ENCODE measurements around the gene RPS3.
"Not testable (repeated sequence)": the region's sequence is repeated elsewhere in the genome, so short reads cannot be mapped to it uniquely, and the experiment has no call there.

The RPS3 gene

DNA sequence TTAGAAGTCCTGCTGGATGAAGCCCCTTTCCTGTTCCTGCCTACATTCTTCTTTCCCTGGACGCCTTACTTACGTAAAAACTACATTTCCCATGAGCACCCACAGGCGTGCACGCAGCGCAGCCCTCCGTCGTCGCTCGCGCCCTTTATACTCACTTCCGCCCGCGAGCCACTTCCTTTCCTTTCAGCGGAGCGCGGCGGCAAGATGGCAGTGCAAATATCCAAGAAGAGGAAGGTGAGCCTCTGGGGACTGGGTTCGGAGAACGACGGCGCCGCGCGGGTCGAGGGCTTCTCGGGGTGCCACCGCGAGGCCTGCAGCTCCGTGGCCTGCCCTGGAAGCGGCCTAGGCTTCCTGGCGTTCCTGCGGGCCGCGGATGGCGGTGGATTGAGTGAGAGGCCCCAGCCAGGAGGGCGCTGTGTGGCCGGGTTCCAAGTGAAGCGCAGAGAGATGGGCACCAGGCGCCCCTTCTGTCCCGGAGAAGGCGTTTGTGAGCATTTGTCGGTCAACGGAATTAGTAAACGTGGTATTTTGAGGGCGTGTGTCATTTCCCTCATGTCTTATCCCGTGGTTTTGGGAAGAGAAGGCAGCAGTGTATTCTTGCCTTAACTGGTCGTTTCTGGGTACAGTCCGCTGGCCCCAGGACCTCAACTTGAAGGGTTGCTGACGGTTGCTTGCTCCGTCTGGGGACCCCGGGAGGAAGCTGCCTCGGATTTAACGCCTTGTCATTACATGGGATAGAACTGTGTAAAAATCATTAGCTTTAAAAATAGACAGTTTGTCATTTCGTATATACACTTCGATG, at the start of gene RPS3:
Gene RPS3 (plus strand): TSS at position 175 of the 802 bp plus-strand sequence. CDS start 30 bp downstream, at position 205.
- DNase-seq (ENCODE audit: low read depth in 2 of 2): peak; percentile 74 to 78

DNA sequence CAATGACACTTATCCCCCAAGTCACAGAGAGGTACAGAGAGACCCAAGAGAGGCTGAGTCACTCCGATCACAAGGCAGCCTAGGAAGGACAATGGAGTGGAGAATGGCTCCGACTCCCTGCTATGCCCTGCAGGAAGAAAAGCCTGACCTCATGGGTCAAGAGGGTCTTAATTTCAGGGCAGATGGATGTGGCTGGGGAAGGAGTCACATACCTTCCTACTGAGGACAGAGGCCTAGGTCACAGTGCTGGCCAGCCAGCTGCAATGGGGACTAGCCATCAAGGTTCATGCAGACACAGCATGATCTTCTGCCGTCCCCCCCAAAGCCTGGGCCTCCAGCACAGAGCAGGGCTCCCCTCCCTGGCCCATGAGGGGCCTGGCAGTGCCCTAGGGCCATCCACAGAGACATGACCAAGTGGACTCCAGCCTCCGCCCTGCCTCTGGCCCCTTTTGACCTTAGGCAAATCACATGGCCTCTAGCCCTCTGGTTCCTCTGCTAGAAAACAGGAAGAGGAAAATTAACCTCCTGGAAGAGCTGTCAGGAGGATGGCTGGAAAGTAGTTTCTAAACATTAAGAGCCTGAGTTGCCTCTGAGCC, 49.7 kb upstream of the RPS3 start:
- no peak for DNase-seq (ENCODE audit: low read depth in 2 of 2)

DNA sequence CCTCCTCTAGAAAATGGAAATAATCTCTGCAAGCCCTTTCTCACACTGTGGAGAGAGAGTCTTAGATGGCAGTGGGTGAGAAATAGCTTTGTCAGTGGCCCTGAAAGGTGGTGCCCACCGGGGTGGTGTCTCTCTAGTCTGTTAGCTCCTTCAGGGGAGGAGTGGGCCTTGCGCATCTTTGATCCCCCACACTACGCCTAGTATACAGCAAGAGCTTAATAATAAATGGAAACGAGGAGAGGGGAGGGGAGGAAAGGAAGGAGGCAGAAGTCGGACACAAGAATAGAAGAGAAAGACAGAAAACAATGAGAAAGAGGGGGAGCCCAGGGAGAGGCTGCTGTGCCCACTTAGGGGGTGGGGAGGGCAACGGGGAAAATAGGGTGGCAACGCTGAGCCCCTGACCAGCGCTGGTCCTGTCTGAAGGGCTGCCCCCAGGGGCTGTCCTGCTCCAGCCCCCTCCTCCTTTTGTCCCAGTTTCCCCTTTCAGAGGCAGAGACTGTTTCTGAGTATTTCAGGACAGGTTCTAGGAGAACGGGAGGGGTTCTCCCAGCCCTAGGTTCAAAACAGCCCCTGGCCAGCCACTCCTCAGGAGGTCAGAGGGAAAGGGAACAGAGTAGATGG, 49.1 kb upstream of the RPS3 start:
- no peak for DNase-seq (ENCODE audit: low read depth in 2 of 2)

DNA sequence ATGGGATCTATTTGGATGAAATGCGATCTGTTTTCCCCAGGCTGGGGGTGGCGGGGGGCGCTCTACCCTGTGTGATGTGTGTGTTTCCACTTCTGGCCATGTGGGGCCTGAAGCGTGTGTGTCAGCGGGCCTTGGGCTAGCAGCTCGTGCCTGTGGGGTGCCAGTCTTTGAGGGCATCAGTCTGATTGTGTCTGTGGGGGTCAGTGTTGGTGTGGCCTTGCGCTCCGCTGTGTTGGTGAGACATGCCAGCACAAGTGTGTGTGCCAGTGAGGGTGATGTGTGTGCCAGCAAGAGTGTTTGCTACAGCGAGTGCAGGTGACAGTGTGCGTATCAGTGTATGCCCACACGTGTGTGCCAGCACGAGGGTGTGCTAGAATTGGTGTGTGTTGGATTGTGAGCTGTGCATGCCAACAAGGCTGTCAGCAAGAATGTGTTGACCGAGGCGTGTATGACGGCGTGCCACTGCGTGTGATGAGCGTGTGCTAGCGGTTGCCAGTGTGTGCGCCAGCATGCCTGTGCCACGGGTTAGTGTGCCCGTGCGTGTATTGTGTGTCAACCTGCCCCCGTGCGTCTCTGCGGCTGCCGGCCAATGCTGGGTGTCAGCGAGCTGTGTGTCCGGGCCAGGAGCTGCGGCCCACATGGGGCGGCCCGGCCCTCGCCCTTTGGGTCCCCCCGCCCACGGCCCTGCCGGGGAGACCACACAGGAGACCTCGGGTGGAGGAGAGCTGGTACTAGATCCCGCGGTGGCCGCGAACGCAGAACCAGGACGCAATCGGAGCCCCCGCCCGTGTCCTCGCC, 48.4 kb upstream of the RPS3 start:
- DNase-seq (ENCODE audit: low read depth in 2 of 2): no peak

DNA sequence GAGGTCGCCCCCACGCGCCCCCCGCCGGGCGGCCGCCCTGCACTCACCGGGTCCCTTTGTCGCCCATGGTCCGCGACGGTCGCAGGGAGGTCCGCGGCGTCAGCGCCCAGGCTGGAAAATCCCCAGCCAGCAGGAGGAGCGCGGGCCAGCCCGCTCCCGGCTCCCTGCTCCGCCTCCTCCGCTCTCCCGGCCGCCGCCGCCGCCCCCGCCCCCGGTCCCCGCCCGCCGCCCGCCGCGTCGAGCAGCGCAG, 47.9 kb upstream of the RPS3 start, which contains the start of gene ARRB1:
Gene ARRB1 (minus strand): TSS at position 121 of the 250 bp plus-strand sequence. CDS start 54 bp downstream, at position 67.
- DNase-seq (ENCODE audit: low read depth in 2 of 2): no peak

DNA sequence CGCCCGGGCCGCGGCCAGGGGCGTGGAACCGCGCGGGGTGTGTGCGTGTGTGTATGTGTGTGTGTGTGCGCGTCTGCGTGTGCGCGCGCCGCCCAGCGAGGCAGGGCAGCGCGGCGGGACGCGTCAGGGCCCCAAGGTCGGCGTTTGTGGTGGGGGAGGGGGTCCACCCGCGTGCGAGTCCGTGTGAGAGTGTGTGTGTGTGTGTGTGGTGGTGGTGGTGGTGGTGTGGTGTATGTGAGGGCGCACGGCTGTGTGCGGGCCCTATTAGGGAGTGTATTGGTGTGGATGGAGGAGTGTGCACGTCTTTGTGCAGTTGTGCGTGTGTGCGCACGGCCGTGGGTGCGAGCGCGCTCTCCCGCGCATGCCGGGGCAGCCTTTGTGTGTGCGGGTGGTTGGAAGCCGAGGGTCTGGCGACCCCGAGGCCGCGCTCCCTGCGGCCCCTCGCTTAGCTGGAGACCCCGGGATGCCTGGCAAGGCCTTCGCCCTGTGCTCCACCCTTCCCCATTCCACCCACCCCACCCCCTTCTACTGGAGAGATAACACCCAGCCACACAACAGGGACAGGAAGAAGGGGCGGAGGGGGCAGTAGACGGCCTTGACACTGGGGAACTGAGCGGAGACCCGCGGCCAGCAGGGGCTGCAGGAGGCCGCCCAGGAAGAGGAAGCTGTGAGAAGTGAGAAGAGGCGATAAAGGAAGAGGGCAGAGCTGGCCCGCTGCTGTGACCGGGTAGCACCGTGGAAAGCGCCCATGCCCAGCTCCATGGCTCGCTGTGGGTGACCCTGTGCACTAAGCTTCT, 47.3 kb upstream of the RPS3 start:
- no peak for DNase-seq (ENCODE audit: low read depth in 2 of 2)

DNA sequence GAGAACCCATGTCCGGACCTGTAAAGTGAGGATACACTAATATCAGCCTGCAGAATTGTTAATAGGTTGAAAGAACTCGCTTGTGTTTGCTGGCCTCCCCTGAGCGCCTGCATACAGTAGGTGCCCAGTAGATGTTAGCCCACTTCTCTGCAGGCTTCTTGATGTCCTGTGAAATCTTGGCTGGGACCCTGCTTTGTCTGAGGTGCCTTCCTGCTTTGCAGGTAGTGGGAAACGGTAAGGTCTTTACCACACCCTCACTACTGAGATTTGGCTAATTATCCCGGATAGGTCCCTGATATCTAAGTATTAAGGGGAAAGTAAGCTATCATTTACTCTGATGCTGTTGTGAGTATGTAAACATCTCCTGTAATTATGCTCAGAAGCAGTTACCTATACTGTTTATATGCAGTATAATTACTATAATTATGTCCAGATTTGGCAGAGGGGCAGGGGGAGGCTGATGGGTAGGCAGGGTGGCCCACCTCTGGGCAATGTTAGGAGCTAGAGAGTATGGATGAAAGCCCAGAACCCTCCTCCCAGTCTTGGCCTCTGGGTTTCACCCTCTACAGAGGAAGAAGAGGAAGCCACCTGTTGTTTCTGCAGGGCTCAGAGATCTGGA, 46.6 kb upstream of the RPS3 start:
- no peak for DNase-seq (ENCODE audit: low read depth in 2 of 2)

DNA sequence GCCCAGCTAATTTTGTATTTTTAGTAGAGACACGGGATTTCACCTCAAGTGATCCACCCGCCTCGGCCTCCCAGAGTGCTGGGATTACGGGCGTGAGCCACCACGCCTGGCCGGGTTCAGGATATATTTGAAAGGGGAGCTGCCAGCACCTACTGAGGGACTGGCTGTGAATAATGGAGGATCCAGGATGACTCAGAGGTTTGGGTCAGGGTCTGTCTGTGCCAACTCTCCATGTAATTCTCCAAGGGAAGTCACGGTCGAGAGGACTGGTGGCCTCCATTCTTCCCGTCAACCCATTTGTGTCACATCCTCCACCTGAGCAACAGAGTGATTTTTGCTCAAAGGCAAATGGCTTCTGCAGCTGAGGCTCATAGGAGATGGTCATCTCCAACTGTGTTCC, 44.3 kb upstream of the RPS3 start:
- DNase-seq (ENCODE audit: low read depth in 2 of 2): no peak

DNA sequence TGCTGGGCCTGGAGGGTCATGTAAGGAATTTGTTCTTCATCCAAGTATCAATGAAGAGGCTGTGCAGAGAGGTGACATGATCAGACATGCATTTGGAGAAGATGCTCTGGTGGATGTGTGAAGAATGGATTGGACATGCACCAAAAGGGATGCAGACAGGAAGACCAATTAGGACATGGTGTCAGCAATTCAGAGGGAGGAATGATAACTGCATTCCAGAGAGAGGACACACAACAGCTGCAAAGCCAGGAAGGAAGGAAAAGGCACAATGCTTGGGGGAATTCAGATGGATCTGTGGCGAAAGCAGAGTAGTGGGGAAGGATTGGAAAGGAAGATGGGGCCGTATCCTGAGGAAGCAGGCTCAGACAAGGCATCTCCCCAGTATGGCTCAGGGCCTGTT, 42.7 kb upstream of the RPS3 start:
- DNase-seq (ENCODE audit: low read depth in 2 of 2): no peak

DNA sequence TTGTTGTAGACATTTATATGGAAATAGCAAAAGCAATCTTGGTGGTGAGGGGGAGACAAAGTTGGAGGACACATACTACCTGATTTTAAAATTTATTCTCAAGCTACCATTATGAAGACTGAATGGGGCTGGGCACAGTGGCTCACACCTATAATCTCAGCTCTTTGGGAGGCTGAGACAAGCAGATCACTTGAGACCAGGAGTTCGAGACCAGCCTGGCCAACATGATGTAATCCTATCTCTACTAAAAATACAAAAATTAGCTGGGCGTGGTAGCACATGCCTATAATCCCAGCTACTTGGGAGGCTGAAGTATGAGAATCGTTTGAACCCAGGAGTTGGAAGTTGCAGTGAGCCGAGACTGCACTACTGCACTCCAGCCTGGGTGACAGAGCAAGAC, 37.0 kb upstream of the RPS3 start:
- DNase-seq (ENCODE audit: low read depth in 2 of 2): not testable (repeated sequence)

DNA sequence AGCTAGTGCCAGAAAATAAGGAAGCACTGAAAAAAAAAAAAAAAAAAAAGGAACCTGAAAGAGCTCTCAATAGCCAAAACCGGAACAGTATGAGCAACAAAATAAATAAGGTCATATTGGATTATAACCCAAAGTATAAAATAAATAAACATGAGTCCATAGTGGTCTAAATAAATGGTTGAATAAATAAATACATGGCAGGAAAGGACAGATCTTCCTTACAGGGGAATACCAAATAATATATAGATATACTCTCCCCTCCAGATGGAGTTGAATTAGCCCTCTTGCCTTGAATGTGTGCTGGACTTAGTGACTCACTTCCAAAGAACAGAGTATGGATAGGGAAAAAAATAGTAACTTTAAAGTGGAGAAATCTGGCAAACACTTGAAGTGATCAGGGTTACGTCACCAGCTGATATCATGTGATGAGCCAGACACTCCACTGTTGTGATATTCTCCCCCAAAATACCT, 33.6 kb upstream of the RPS3 start:
- no peak for DNase-seq (ENCODE audit: low read depth in 2 of 2)

DNA sequence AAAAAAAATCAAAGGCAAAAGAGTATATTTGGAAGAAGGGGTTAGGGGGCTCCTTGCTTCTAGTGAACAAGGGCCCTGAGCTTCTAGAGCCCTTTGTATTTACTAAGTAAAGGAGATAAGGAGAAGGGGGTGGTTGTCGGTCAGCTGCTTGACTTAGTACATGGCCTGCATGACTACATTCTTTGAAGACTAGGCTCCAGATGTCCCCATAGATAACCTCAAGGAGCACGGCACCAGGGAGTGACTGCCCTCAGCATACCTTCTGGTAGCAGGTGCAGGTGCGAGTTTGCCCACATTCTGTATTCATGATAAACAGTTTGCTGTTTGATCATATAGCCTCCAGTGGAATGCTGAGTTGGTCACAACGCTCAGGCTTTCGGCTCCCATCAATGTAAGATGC, 32.5 kb upstream of the RPS3 start:
- DNase-seq (ENCODE audit: low read depth in 2 of 2): not testable (repeated sequence)

DNA sequence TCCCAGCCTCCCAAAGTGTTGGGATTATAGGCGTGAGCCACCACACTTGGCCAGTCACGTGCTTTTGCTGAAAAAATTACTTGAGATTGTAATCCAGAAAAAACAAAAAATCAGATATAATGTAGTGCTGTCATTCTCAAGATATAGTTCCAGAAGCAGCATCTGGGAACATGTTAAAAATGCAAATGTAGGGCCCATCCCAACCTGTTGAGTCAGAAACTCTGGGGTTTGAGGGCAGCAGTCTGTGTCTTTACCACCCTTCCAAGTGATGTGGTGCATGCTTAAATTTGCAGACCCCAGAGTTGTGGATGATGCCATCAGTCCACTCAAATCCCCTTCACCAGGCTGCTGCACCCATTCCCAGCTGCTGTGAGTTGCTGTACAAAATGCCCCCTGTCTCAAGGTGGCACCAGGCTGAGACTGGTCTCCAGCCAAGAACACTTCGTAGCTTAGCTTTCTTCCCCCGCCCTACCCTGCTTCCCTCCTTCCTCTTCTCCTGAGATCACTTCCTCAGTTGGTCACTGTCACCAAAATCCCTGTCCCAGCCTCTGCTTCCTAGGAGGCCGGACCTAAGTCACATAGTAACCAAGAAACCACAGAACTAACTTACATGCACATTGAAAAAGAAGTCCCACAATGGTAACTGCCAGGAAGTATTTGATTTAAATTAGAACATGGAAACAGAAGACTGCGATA, 29.6 kb upstream of the RPS3 start:
- DNase-seq (ENCODE audit: low read depth in 2 of 2): no peak

DNA sequence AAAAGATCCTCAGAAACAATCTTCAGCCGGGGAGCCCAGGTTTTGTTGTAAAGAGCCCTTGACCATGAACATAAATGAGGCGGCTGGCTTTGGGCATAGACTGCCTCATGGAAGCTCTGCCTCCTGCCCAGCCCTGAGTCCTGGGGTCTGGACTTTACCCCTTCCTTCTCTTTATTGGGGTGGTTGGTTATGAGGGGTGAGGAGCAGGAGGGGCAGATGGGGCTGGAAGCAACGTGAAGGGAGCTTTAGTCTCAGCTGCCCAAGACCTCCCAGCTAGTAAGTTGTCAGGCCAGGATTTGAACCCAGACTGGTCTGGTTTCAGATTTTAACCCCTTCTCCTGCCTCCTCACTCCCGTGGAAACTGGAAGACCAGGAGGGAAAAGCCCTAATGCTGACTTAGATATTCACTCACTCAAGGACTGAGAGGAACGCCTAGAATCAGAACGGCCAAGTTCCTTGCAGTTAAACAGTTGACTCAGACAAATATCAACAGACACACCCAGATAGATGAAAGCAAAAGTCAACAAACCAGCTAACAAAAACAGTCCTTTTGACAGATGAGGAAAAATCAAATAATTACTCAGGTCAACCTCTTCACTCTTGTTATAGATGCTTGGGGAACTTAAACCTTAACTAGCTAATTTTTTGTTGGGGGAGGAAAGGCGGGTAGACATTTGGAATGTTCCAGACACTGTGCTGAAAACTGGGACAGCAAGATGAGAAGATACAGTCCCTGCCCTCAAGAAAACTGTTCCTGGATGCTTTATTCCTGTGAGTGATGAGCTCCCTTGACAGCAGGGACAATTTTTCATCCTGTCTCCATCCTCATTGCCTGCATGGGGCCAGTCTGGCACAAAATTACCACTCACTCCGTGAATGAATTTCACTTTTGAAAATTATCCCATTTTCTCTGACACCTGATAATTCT, 27.1 kb upstream of the RPS3 start:
- DNase-seq (ENCODE audit: low read depth in 2 of 2): no peak

DNA sequence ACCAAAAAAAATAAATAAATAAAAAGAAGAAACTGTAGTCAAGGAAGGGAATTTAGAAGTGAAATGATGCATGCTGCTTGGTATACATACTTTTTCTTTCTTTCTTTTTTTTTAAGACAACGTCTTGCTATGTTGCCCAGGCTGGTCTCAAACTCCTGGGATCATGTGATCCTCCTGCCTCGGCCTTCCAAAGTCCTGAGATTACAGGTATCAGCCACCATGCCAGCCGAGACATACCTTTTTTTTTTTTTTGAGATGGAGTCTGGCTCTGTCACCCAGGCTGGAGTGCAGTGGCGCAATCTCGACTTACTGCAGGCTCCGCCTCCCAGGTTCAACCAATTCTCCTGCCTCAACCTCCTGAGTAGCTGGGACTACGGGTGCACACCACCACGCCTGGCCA, 26.1 kb upstream of the RPS3 start:
- DNase-seq (ENCODE audit: low read depth in 2 of 2): no peak

DNA sequence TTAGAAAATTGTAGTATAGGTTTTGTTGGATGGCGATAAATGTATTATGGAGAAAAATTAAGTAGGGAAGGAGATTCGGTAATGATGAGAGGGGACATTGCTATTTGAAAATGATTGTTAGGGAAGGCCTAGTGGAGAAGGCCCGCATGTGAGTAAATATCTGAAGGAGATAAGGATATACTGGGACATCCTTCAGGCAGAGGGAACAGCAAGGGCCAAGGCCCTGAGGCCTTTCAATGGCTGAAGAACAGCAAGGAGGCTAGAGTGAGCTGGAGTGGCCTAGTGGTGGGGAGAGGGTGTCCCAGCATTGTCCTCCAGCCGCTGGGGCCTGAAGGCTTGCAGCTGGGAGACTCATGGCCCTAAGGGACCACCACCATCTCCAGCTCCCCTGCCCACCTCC, 24.7 kb upstream of the RPS3 start:
- no peak for DNase-seq (ENCODE audit: low read depth in 2 of 2)

DNA sequence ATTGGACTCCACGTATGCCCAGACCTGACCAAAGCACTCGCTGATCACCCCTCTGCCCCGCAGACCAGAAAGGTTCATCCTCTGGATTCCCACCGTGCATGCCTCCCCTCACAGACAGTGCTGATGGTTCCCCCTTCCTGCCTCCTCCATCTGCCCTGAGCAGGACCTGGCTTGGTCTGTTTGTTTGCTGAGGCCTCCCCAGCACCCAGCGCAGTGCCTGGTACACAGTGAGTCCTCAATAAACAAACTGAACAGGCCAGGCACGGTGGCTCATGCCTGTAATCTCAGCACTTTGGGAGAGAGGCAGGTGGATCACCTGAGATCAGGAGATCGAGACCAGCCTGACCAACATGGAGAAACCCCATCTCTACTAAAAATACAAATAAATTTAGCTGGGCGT, 23.7 kb upstream of the RPS3 start:
- DNase-seq (ENCODE audit: low read depth in 2 of 2): no peak

DNA sequence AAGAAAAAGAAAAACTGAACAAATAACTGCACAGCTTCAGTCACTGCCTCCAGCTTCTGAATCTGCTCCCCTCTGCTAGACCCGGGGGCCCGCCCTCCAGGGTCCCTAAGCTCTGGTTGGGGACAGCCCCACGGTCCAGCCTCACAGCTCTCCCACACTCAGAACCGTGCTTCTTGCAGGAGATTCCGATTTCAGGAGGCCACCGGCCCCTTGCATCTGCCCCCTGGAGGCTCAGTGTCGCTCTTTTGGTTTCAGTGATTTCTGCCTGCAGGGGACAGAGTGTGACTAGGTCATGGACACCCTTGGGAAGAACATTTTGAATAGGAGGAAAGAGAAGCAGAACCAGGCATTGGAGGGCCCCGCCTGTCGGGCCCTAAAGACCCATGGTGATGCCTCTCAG, 23.1 kb upstream of the RPS3 start:
- DNase-seq (ENCODE audit: low read depth in 2 of 2): no peak

DNA sequence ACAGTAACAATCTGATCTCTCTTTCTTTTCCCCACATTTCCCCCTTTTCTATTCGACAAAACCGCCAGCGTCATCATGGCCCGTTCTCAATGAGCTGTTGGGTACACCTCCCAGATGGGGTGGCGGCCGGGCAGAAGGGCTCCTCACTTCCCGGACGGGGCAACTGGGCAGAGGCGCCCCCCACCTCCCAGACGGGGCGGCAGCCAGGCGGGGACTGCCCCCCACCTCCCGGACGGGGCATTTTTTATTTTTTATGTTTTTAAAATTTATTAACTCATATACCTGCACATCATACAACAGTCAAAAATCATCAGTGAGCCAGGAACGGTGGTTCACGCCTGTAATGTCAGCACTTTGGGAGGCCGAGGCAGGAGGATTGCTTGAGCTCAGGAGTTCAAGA, 20.5 kb upstream of the RPS3 start:
- DNase-seq (ENCODE audit: low read depth in 2 of 2): not testable (repeated sequence)
